Prostate gland (tissue), 2 donors: ENCODE measurements around the gene SMPDL3A. TPM values are rescaled to one million over a fixed set of nuclear protein-coding genes. Genes with fewer than 3 reads are reported as not detected.

ENCODE experiments used
- DNase-seq: peaks from one replicate; pipeline ENCODE4 v3.0.0-alpha.2; 2019; ENCODE audit warnings: low spot score
- H3K27ac ChIP-seq, 2 donors: fragments of 200-600 bp; sonication (generic); 2 replicates each; pipeline ENCODE4 v1.5.1; 2017 to 2019
- H3K27me3 ChIP-seq: fragments of 200-600 bp; sonication (generic); replicated peaks from 2 replicates; pipeline ENCODE4 v1.5.1; 2019; ENCODE audit not compliant: insufficient read depth
- H3K36me3 ChIP-seq, 2 donors: fragments of 200-600 bp; sonication (generic); 1 replicate in 1 of 2; 2 replicates in 1 of 2; pipeline versions ENCODE4 v1.5.1 to v1.8.1; 2017 to 2019
- H3K4me1 ChIP-seq: fragments of 200-600 bp; sonication (generic); replicated peaks from 2 replicates; pipeline ENCODE4 v1.5.1; 2019
- H3K4me3 ChIP-seq, 2 donors: fragments of 200-600 bp; sonication (generic); 2 replicates each; pipeline ENCODE4 v1.5.1; 2017 to 2019
- H3K9me3 ChIP-seq: fragments of 200-600 bp; sonication (generic); 2 replicates; pipeline ENCODE4 v1.5.1; 2017
- POLR2A ChIP-seq: fragments of 450-650 bp; IDR thresholded peaks from one replicate; pipeline ENCODE4 v1.6.1; 2016; ENCODE audit warnings: antibody characterized with exemption, mild to moderate bottlenecking
- POLR2AphosphoS5 ChIP-seq: sonication (generic); formaldehyde crosslinking; IDR thresholded peaks from one replicate; pipeline ENCODE4 v1.6.1; 2017; ENCODE audit warnings: antibody characterized with exemption
- WGBS: methylation state at CpG from one replicate; pipeline ENCODE4 v1.1.5; 2018; 5-methylcytosine and 5-hydroxymethylcytosine counted together
- intact Hi-C: fragments of 100-400 bp; cut with DNase I; formaldehyde crosslinking; loops from one replicate; pipeline ENCODE4 v1.14.2; 2022
- total RNA-seq, 2 donors: library from RNA; depleted of rRNA; stranded (reverse); fragments of >200 nt; gene quantifications; one replicate each; pipeline ENCODE4 v1.1.0, GENCODE V29; 2016
- TF ChIP-seq, protein P1 (sequence below), 4 experiments: fragments of 200-600 bp in 2 of 4; fragments of 450-650 bp in 2 of 4; sonication (generic) in 2 of 4; IDR thresholded peaks; 1 replicate in 3 of 4; 2 replicates in 1 of 4; pipeline ENCODE4 v1.5.1; 2016 to 2019; ENCODE audit warnings: antibody characterized with exemption in 4 of 4, mild to moderate bottlenecking in 2 of 4, moderate library complexity in 2 of 4

SMPDL3A gene
- total RNA-seq, 2 donors from 2014 or later, result 7.6 to 30.7 TPM

- intact Hi-C loops, result no loop called here
- Histone ChIP-seq H3K9me3 (no peaks in the 10 kb centered on the region), H3K4me3 (no peak overlapping the region), H3K4me1 (no peaks in the 10 kb centered on the region), H3K36me3 (no peaks in the 10 kb centered on the region), H3K27me3 (no peaks in the 10 kb centered on the region), H3K27ac (no peak overlapping the region)
- TF ChIP-seq POLR2A (no peak), POLR2AphosphoS5 (no peak)
- TF ChIP-seq, protein P1, sequence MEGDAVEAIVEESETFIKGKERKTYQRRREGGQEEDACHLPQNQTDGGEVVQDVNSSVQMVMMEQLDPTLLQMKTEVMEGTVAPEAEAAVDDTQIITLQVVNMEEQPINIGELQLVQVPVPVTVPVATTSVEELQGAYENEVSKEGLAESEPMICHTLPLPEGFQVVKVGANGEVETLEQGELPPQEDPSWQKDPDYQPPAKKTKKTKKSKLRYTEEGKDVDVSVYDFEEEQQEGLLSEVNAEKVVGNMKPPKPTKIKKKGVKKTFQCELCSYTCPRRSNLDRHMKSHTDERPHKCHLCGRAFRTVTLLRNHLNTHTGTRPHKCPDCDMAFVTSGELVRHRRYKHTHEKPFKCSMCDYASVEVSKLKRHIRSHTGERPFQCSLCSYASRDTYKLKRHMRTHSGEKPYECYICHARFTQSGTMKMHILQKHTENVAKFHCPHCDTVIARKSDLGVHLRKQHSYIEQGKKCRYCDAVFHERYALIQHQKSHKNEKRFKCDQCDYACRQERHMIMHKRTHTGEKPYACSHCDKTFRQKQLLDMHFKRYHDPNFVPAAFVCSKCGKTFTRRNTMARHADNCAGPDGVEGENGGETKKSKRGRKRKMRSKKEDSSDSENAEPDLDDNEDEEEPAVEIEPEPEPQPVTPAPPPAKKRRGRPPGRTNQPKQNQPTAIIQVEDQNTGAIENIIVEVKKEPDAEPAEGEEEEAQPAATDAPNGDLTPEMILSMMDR (IDR thresholded peaks at IDR 0.05), result no peak
- WGBS, result 79% methylated on average over 2 of the region's 2 CpGs
- DNase-seq, result no peak
Observed at GRCh38 chr6:122806291-122806690, 17.2 kb downstream of the SMPDL3A start.

GRCh38 chr6:122808121-122808885 is 19.2 kb downstream of the SMPDL3A start:
- Histone ChIP-seq H3K36me3 (no peaks in the 10 kb centered on the region), H3K4me1 (no peaks in the 10 kb centered on the region), H3K9me3 (no peaks in the 10 kb centered on the region), H3K27ac (no peak overlapping the region), H3K4me3 (no peak overlapping the region), H3K27me3 (no peaks in the 10 kb centered on the region)
- intact Hi-C loops, result no loop called here
- DNase-seq, result no peak
- WGBS, result 78% methylated on average over 10 of the region's 10 CpGs
- TF ChIP-seq, protein P1 (IDR thresholded peaks at IDR 0.05), result no peak

- Histone ChIP-seq H3K9me3 (no peaks in the 10 kb centered on the region), H3K36me3 (no peaks in the 10 kb centered on the region), H3K27me3 (no peaks in the 10 kb centered on the region), H3K4me3 (no peak overlapping the region), H3K4me1 (no peaks in the 10 kb centered on the region), H3K27ac (no peak overlapping the region)
- WGBS, result 65% methylated on average over 4 of the region's 4 CpGs
- intact Hi-C loops, result no loop called here
- TF ChIP-seq, protein P1 (IDR thresholded peaks at IDR 0.05), result no peak
- TF ChIP-seq POLR2AphosphoS5, result no peak
- no peak for TF ChIP-seq POLR2A
- no peak for DNase-seq
Observed at GRCh38 chr6:122809001-122809400, 19.9 kb downstream of the SMPDL3A start.

GRCh38 chr6:122809691-122810090 is 20.6 kb downstream of the SMPDL3A start:
- TF ChIP-seq POLR2A, result no peak
- TF ChIP-seq, protein P1 (IDR thresholded peaks at IDR 0.05), result no peak
- 78% methylated on average over 2 of the region's 2 CpGs for WGBS
- H3K27ac ChIP-seq, result no peak overlapping the region
- no peaks in the 10 kb centered on the region for H3K9me3 ChIP-seq
- H3K4me1 ChIP-seq, result no peaks in the 10 kb centered on the region
- no peak overlapping the region for H3K4me3 ChIP-seq
- DNase-seq, result no peak
- intact Hi-C loops, result no loop called here
- no peaks in the 10 kb centered on the region for H3K36me3 ChIP-seq
- H3K27me3 ChIP-seq, result no peaks in the 10 kb centered on the region

- DNase-seq, result no peak
- H3K9me3 ChIP-seq, result no peaks in the 10 kb centered on the region
- H3K4me3 ChIP-seq, result no peak overlapping the region
- H3K27ac ChIP-seq, result no peak overlapping the region
- H3K27me3 ChIP-seq, result no peaks in the 10 kb centered on the region
- H3K4me1 ChIP-seq, result no peaks in the 10 kb centered on the region
- intact Hi-C loops, result no loop called here
- TF ChIP-seq, protein P1 (IDR thresholded peaks at IDR 0.05), result no peak
- no peak for TF ChIP-seq POLR2AphosphoS5
- TF ChIP-seq POLR2A, result no peak
- no peaks in the 10 kb centered on the region for H3K36me3 ChIP-seq
- 78% methylated on average over 1 of the region's 1 CpG for WGBS
Observed at GRCh38 chr6:122810189-122810588, 21.1 kb downstream of the SMPDL3A start.
